Adrenal gland (tissue), 12 donors: Measurements from ENCODE around the gene KHSRP. TPM values are rescaled to one million over a fixed set of nuclear protein-coding genes. Genes with fewer than 3 reads are reported as not detected.

Source experiments
- DNase-seq, 7 donors: peaks; one replicate each; pipeline ENCODE4 v3.0.0-alpha.2; 2019 to 2020
- H3K27ac ChIP-seq, 5 donors: fragments of 200-600 bp; sonication (generic) in 4 of 5; 1 replicate in 3 of 5; 2 replicates in 2 of 5; pipeline versions ENCODE4 v1.5.1 to v1.8.0; 2016 to 2020; ENCODE audit warnings: mild to moderate bottlenecking in 1 of 5
- H3K27me3 ChIP-seq: fragments of 200-600 bp; 2 replicates; pipeline ENCODE4 v1.8.0; 2021
- H3K36me3 ChIP-seq, 2 donors: fragments of 200-600 bp; replicated peaks in 1 of 2; 1 replicate in 1 of 2; 2 replicates in 1 of 2; pipeline versions ENCODE4 v1.5.1 to v1.8.0; 2018 to 2022
- H3K4me1 ChIP-seq, 2 donors: fragments of 200-600 bp; replicated peaks in 1 of 2; 1 replicate in 1 of 2; 2 replicates in 1 of 2; pipeline versions ENCODE4 v1.5.1 to v1.8.0; 2018 to 2021
- H3K4me3 ChIP-seq, 4 donors: fragments of 200-600 bp; sonication (generic) in 3 of 4; one replicate each; pipeline ENCODE4 v1.5.1; 2016 to 2018
- H3K9me3 ChIP-seq, 3 donors: fragments of 200-600 bp; sonication (generic) in 1 of 3; replicated peaks in 1 of 3; 1 replicate in 2 of 3; 2 replicates in 1 of 3; pipeline versions ENCODE4 v1.5.1 to v1.8.0; 2016 to 2021
- CTCF ChIP-seq, 6 experiments: fragments of 450-650 bp in 4 of 6; fragments of 200-600 bp in 2 of 6; sonication (generic) in 1 of 6; IDR thresholded peaks; 1 replicate in 5 of 6; 2 replicates in 1 of 6; pipeline versions ENCODE4 v1.5.1 to v1.8.0; 2016 to 2021; ENCODE audit warnings: antibody characterized with exemption in 6 of 6, mild to moderate bottlenecking in 2 of 6, moderate library complexity in 1 of 6
- POLR2A ChIP-seq, 2 donors: fragments of 450-650 bp; IDR thresholded peaks; one replicate each; pipeline ENCODE4 v1.6.1; 2017; ENCODE audit warnings: antibody characterized with exemption in 2 of 2, mild to moderate bottlenecking in 2 of 2, moderate library complexity in 1 of 2
- WGBS, 4 donors: extraction: QIAGEN DNeasy Blood & Tissue Kit in 2 of 4; methylation state at CpG; one replicate each; pipeline versions ENCODE4 v1.1.5 to v1.1.7; 2013 to 2017; 5-methylcytosine and 5-hydroxymethylcytosine counted together
- intact Hi-C, 2 donors: fragments of 100-400 bp; cut with DNase I; formaldehyde crosslinking; loops; one replicate each; pipeline versions ENCODE4 v1.14.1 to v1.15.0; 2022 to 2023
- polyA plus RNA-seq, 3 donors: library from polyadenylated mRNA; stranded (reverse); fragments of 200-250 nt in 2 of 3; fragments of 350-450 nt in 1 of 3; fragmentation: Illumina TruSeq in 1 of 3; extraction: RNeasy Lipid Tissue Mini Kit (QIAGEN cat#74804) in 1 of 3; gene quantifications; one replicate each; pipeline ENCODE4 v1.2.3, GENCODE V29; 2013 to 2014
- total RNA-seq, 9 donors: library from RNA; depleted of rRNA in 4 of 9; stranded (reverse); fragments of >200 nt in 4 of 9; fragments of 120-200 nt in 1 of 9; fragmentation: NEBNext Ultra II Directional in 1 of 9; extraction: Animal tissue kit (Norgen Biotek cat#: 25700) in 1 of 9; gene quantifications; one replicate each; pipeline versions ENCODE4 v1.1.0 to v1.2.4, GENCODE V29; 2013 to 2023
- donor health status: healthy with polysubstance abuse.
- donor health status: Bipolar disorder and iron deficiency.
- donor health status: DM: yes; HTN: yes; CAD: no.
- donor health status: DM: no; HTN: no; CAD: no.
- donor health status: DM: no; HTN: no; CAD: no.
- donor health status: DM: yes; HTN: yes; CAD: no.

Gene KHSRP
- total and polyA plus RNA-seq, 12 donors, result 44.6 to 261 (median 134) TPM

GRCh38 chr19:6394831-6395230 lies 29.8 kb downstream of the KHSRP start:
- no peak overlapping the region for H3K4me3 ChIP-seq
- H3K27me3 ChIP-seq, result no peaks in the 10 kb centered on the region
- no peak overlapping the region for H3K27ac ChIP-seq
- no peaks in the 10 kb centered on the region for H3K9me3 ChIP-seq
- peaks cover 0 to 10% of the 10 kb centered on the region in 2 donors for H3K36me3 ChIP-seq
- TF ChIP-seq CTCF (IDR thresholded peaks at IDR 0.05) (no peak), POLR2A (IDR thresholded peaks at IDR 0.05) (no peak)
- intact Hi-C loops, result no loop called here
- WGBS, 4 donors, result 86 to 94% (median 93%) methylated on average over 3 of the region's 3 CpGs
- DNase-seq, result no peak
- peaks cover 11 to 13% of the 10 kb centered on the region in 2 donors for H3K4me1 ChIP-seq

GRCh38 chr19:6393983-6394412 lies 30.6 kb downstream of the KHSRP start:
- Histone ChIP-seq H3K9me3 (no peaks in the 10 kb centered on the region), H3K27ac (peak overlapping the region in 4 of 5 donors; percentile 84 to 94 (median 88)), H3K4me1 (peaks cover 11 to 13% of the 10 kb centered on the region in 2 donors), H3K36me3 (peaks cover 0 to 18% of the 10 kb centered on the region in 2 donors), H3K27me3 (no peaks in the 10 kb centered on the region), H3K4me3 (peak overlapping the region in 2 of 4 donors; percentile 83 to 86)
- TF ChIP-seq CTCF (IDR thresholded peaks at IDR 0.05) (no peak), POLR2A (IDR thresholded peaks at IDR 0.05) (no peak)
- intact Hi-C loops, result no loop called here
- no peak for DNase-seq
- WGBS, 4 donors, result 23 to 45% (median 27%) methylated on average over 8 to 14 of the region's 14 CpGs

- H3K27ac ChIP-seq, result peak within 1 kb of the TSS; percentile 61 to 94 (median 86)
- H3K36me3 ChIP-seq, result peaks cover 0 to 25% of the 10 kb centered on the region in 2 donors
- no peaks in the 10 kb centered on the region for H3K27me3 ChIP-seq
- intact Hi-C loops, result no loop called here
- H3K9me3 ChIP-seq, result no peaks in the 10 kb centered on the region
- H3K4me1 ChIP-seq, result peaks cover 11 to 13% of the 10 kb centered on the region in 2 donors
- peak; percentile 90 to 96 (median 94) for DNase-seq
- H3K4me3 ChIP-seq, result peak within 1 kb of the TSS; percentile 53 to 86 (median 68)
- WGBS, 4 donors, result 0% methylated on average over 11 to 69 of the region's 69 CpGs
- TF ChIP-seq POLR2A (IDR thresholded peaks at IDR 0.05) (peak in 1 of 2 donors; percentile 36), CTCF (IDR thresholded peaks at IDR 0.05) (peak in 2 of 6 experiments; percentile 14)
Measured at GRCh38 chr19:6393074-6393982, 31.3 kb downstream of the KHSRP start, which contains the start of gene GTF2F1. Gene GTF2F1, minus strand, starts transcription at chr19:6393164. Its CDS starts 169 bp downstream, at chr19:6392995.
